CD4-positive, alpha-beta T cell (primary cell): Measurements from ENCODE around the gene SELPLG. TPM values are rescaled to one million over a fixed set of nuclear protein-coding genes. Genes with fewer than 3 reads are reported as not detected.

Experiments used
- ATAC-seq: fragments of 200-7000 bp; cut with Tn5 transposase; one replicate; pipeline ENCODE4 v1.10.0; 2022; ENCODE audit warnings: mild to moderate bottlenecking; ENCODE audit not compliant: poor library complexity
- CTCF ChIA-PET: fragments of 350-600 bp; sonication (Branson Sonifier 250); formaldehyde crosslinking; loops from one replicate; lab custom pipeline; 2021; ENCODE audit warnings: antibody characterized with exemption, inconsistent platforms; lab: Charles Lee
- POLR2A ChIA-PET: fragments of 350-600 bp; sonication (Branson Sonifier 250); formaldehyde crosslinking; loops from one replicate; lab custom pipeline; 2021; ENCODE audit warnings: antibody characterized with exemption, inconsistent platforms; lab: Charles Lee
- DNase-seq, 14 experiments: peaks; one replicate each; pipeline ENCODE4 v3.0.0-alpha.2; 2013 to 2020; ENCODE audit warnings: mixed read lengths in 2 of 14
- H3K27ac ChIP-seq, 2 donors: one replicate each; pipeline versions ENCODE4 v1.5.1 to v1.7.0; 2013; ENCODE audit warnings: low read length in 2 of 2, low read depth in 1 of 2, mild to moderate bottlenecking in 1 of 2
- H3K27me3 ChIP-seq, 2 experiments: 1 replicate in 1 of 2; 2 replicates in 1 of 2; pipeline versions ENCODE4 v1.6.1 to v1.7.0; 2013; ENCODE audit warnings: low read length in 2 of 2, control low read depth in 1 of 2, mild to moderate bottlenecking in 1 of 2, moderate library complexity in 1 of 2; ENCODE audit not compliant: insufficient read depth in 2 of 2, control insufficient read depth in 1 of 2
- H3K36me3 ChIP-seq: one replicate; pipeline ENCODE4 v1.6.1; 2013; ENCODE audit warnings: low read length, control low read depth; ENCODE audit not compliant: insufficient read depth
- H3K4me1 ChIP-seq: one replicate; pipeline ENCODE4 v1.6.1; 2013; ENCODE audit warnings: low read length, control low read depth; ENCODE audit not compliant: insufficient read depth
- H3K4me3 ChIP-seq: one replicate; pipeline ENCODE4 v1.5.1; 2013; ENCODE audit warnings: mild to moderate bottlenecking, low read length, moderate library complexity
- H3K9me3 ChIP-seq, 2 experiments: 1 replicate in 1 of 2; 2 replicates in 1 of 2; pipeline versions ENCODE4 v1.6.1 to v1.7.0; 2013; ENCODE audit warnings: low read length in 2 of 2, mild to moderate bottlenecking in 2 of 2, control low read depth in 1 of 2, moderate library complexity in 1 of 2; ENCODE audit not compliant: control insufficient read depth in 1 of 2, insufficient read depth in 1 of 2
- H3K27ac Mint-ChIP-seq: one replicate; pipeline ENCODE4 v1.8.0; 2020; ENCODE audit warnings: mixed read lengths
- H3K27me3 Mint-ChIP-seq: one replicate; pipeline ENCODE4 v1.8.0; 2021; ENCODE audit warnings: mixed read lengths
- H3K36me3 Mint-ChIP-seq: one replicate; pipeline ENCODE4 v1.8.0; 2021; ENCODE audit warnings: low read depth, mixed read lengths
- H3K4me1 Mint-ChIP-seq: one replicate; pipeline ENCODE4 v1.8.0; 2021; ENCODE audit warnings: low read depth, mixed read lengths
- H3K4me3 Mint-ChIP-seq: one replicate; pipeline ENCODE4 v1.8.0; 2020; ENCODE audit warnings: mild to moderate bottlenecking, mixed read lengths
- H3K9me3 Mint-ChIP-seq: one replicate; pipeline ENCODE4 v1.8.0; 2020; ENCODE audit warnings: mixed read lengths
- CTCF ChIP-seq: fragments of 200-600 bp; IDR thresholded peaks from one replicate; pipeline ENCODE4 v1.8.0; 2022; ENCODE audit warnings: antibody characterized with exemption, mild to moderate bottlenecking
- intact Hi-C, 2 experiments: fragments of 100-400 bp; cut with DNase I in 1 of 2; cut with micrococcal nuclease in 1 of 2; formaldehyde crosslinking; loops; one replicate each; pipeline versions ENCODE4 v1.15.1 to v1.9.0; 2023 to 2025; cut with DNase I, micrococcal nuclease
- polyA plus RNA-seq, 2 donors: library from polyadenylated mRNA; unstranded; fragments of 120-200 nt; gene quantifications; one replicate each; pipeline ENCODE4 v1.2.1, GENCODE V29; 2013
- total RNA-seq, 174 experiments: library from RNA in 2 of 174; stranded (reverse) in 2 of 174; gene quantifications; one replicate each; pipeline ENCODE4 v1.2.3 and lab custom pipeline; 2021 to 2026

The SELPLG gene
- total RNA-seq, result 10 to 100 TPM; 25.7 to 27.8 TPM
- 334 TPM for polyA plus RNA-seq (2013, experiment 1 of 2)
- polyA plus RNA-seq (2013, experiment 2 of 2), result 327 TPM
- total RNA-seq (lab: John Stamatoyannopoulos, UW), result 17.2 to 562 (median 200) reads per million in 172 experiments

GRCh38 chr12:108633534-108634248 lies at the start of gene SELPLG:
Gene SELPLG, minus strand, starts transcription at chr12:108633894. Its CDS starts 9,587 bp downstream, at chr12:108624307.
- peak within 1 kb of the TSS; percentile 100 for H3K27ac Mint-ChIP-seq
- H3K4me3 Mint-ChIP-seq, result peak within 1 kb of the TSS; percentile 98
- peak within 1 kb of the TSS; percentile 87 for H3K4me3 ChIP-seq
- H3K27ac ChIP-seq, result peak within 1 kb of the TSS; percentile 86 to 95
- H3K4me1 ChIP-seq, result peaks cover 69% of the 10 kb centered on the region
- intact Hi-C loops, result loop anchor here (1.0 to 10.0 kb wide), 8 partner anchors 15 to 464 kb away; partner anchors contain the start of genes CORO1C (in 2 of the 2), ISCU (in 1 of the 2), UNG (in 1 of the 2) and USP30 (in 1 of the 2)
- H3K36me3 ChIP-seq, result peaks cover 21% of the 10 kb centered on the region
- H3K36me3 Mint-ChIP-seq, result peaks cover 42% of the 10 kb centered on the region
- ATAC-seq (peak; percentile 69), DNase-seq (peak; percentile 76 to 97 (median 84))
- no peaks in the 10 kb centered on the region for H3K9me3 ChIP-seq
- no peaks in the 10 kb centered on the region for H3K9me3 Mint-ChIP-seq
- H3K27me3 ChIP-seq, result no peaks in the 10 kb centered on the region
- CTCF ChIA-PET, result interaction anchor here (0.9 to 10.2 kb wide), 12 partner anchors 13 to 459 kb away, joined by 3 to 128 read pairs (median 6); partner anchors contain the start of genes ALKBH2 and ISCU
- TF ChIP-seq CTCF, result no peak
- H3K27me3 Mint-ChIP-seq, result no peaks in the 10 kb centered on the region
- POLR2A ChIA-PET, result interaction anchor here (0.5 to 8.5 kb wide), 18 partner anchors 12 to 1678 kb away, joined by 3 to 186 read pairs (median 7); partner anchors contain the start of genes ISCU, SART3, SSH1 and TMEM263
- H3K4me1 Mint-ChIP-seq, result peaks cover 73% of the 10 kb centered on the region

GRCh38 chr12:108681317-108681716 lies 47.6 kb upstream of the SELPLG start:
- Mint-ChIP-seq H3K4me1 (peaks cover 15% of the 10 kb centered on the region), H3K27ac (no peak overlapping the region), H3K4me3 (no peak overlapping the region), H3K27me3 (no peaks in the 10 kb centered on the region), H3K9me3 (no peaks in the 10 kb centered on the region), H3K36me3 (no peaks in the 10 kb centered on the region)
- H3K4me3 ChIP-seq, result no peak overlapping the region
- no peaks in the 10 kb centered on the region for H3K36me3 ChIP-seq
- H3K27ac ChIP-seq, result no peak overlapping the region
- POLR2A ChIA-PET, result no interaction called here
- DNase-seq, result no peak
- no peaks in the 10 kb centered on the region for H3K9me3 ChIP-seq
- no peak for ATAC-seq
- H3K27me3 ChIP-seq, result no peaks in the 10 kb centered on the region
- no peak for TF ChIP-seq CTCF
- no peaks in the 10 kb centered on the region for H3K4me1 ChIP-seq
- CTCF ChIA-PET, result no interaction called here
- intact Hi-C loops, result no loop called here

- peaks cover 9% of the 10 kb centered on the region for H3K36me3 Mint-ChIP-seq
- no peak for TF ChIP-seq CTCF
- Histone ChIP-seq H3K4me1 (no peaks in the 10 kb centered on the region), H3K9me3 (no peaks in the 10 kb centered on the region), H3K36me3 (no peaks in the 10 kb centered on the region), H3K4me3 (no peak overlapping the region), H3K27ac (no peak overlapping the region), H3K27me3 (no peaks in the 10 kb centered on the region)
- CTCF ChIA-PET, result no interaction called here
- ATAC-seq, result no peak
- no peak overlapping the region for H3K27ac Mint-ChIP-seq
- no peaks in the 10 kb centered on the region for H3K9me3 Mint-ChIP-seq
- intact Hi-C loops, result no loop called here
- H3K27me3 Mint-ChIP-seq, result no peaks in the 10 kb centered on the region
- POLR2A ChIA-PET, result interaction anchor here (0.6 to 0.8 kb wide), 2 partner anchors 15 to 111 kb away, joined by 3 read pairs; no protein-coding TSS in a partner anchor
- no peak overlapping the region for H3K4me3 Mint-ChIP-seq
- H3K4me1 Mint-ChIP-seq, result no peaks in the 10 kb centered on the region
- no peak for DNase-seq
Observed at GRCh38 chr12:108679106-108679681, 45.5 kb upstream of the SELPLG start.
